HepG2 (cell line): ENCODE results near the gene COPZ1. TPM values are rescaled to one million over a fixed set of nuclear protein-coding genes. Genes with fewer than 3 reads are reported as not detected.

Experiments
- ARHGAP35 ChIP-seq: sonication (generic); formaldehyde crosslinking; IDR thresholded peaks from 2 replicates; pipeline ENCODE4 v1.9.0; 2022; ENCODE audit warnings: mild to moderate bottlenecking, inconsistent platforms, moderate library complexity, missing genetic modification reagents, borderline replicate concordance
- ATAD3A ChIP-seq: sonication (generic); formaldehyde crosslinking; IDR thresholded peaks from 2 replicates; pipeline ENCODE4 v1.4.0; 2020; ENCODE audit warnings: missing genetic modification reagents
- ATF7 ChIP-seq, 2 experiments: fragments of 450-650 bp in 1 of 2; sonication (generic) in 1 of 2; formaldehyde crosslinking in 1 of 2; IDR thresholded peaks; 2 replicates each; pipeline versions ENCODE4 v1.4.0 to v1.6.1; 2016 to 2020; ENCODE audit warnings: antibody characterized with exemption in 1 of 2, mild to moderate bottlenecking in 1 of 2, missing genetic modification reagents in 1 of 2
- EZH2 ChIP-seq: conservative IDR thresholded peaks from 2 replicates; pipeline ENCODE4 v1.6.1; 2012; ENCODE audit warnings: mild to moderate bottlenecking, low read depth, low read length, moderate library complexity
- GABPA ChIP-seq, 2 experiments: IDR thresholded peaks; 2 replicates each; pipeline ENCODE4 v1.6.1; 2011 to 2016; ENCODE audit warnings: low read depth in 2 of 2, low read length in 1 of 2, missing biosample characterization in 1 of 2, missing genetic modification characterization in 1 of 2
- GATAD2A ChIP-seq: IDR thresholded peaks from 2 replicates; pipeline ENCODE4 v1.6.1; 2016
- HMGXB4 ChIP-seq, 2 experiments: sonication (generic) in 1 of 2; formaldehyde crosslinking in 1 of 2; IDR thresholded peaks; 2 replicates each; pipeline versions ENCODE4 v1.4.0 to v1.6.1; 2018 to 2020; ENCODE audit warnings: missing genetic modification reagents in 2 of 2, borderline replicate concordance in 1 of 2, low read depth in 1 of 2, mild to moderate bottlenecking in 1 of 2, missing biosample characterization in 1 of 2
- KAT7 ChIP-seq: IDR thresholded peaks from 2 replicates; pipeline ENCODE4 v1.6.1; 2018; ENCODE audit warnings: borderline replicate concordance, missing compliant biosample characterization
- MED1 ChIP-seq: sonication (generic); formaldehyde crosslinking; IDR thresholded peaks from 2 replicates; pipeline ENCODE4 v1.4.0; 2020; ENCODE audit warnings: missing genetic modification reagents
- MTA1 ChIP-seq: sonication (generic); formaldehyde crosslinking; IDR thresholded peaks from 2 replicates; pipeline ENCODE4 v1.4.0; 2020; ENCODE audit warnings: missing genetic modification reagents, mild to moderate bottlenecking, borderline replicate concordance
- PLRG1 ChIP-seq: fragments of 450-650 bp; conservative IDR thresholded peaks from 2 replicates; pipeline ENCODE4 v1.6.1; 2016
- REPIN1 ChIP-seq: sonication (generic); formaldehyde crosslinking; IDR thresholded peaks from 2 replicates; pipeline ENCODE4 v1.8.0; 2022; ENCODE audit warnings: missing genetic modification reagents, low read depth, mild to moderate bottlenecking, borderline replicate concordance
- SP1 ChIP-seq, 2 experiments: fragments of 450-650 bp in 1 of 2; sonication (generic) in 1 of 2; formaldehyde crosslinking in 1 of 2; IDR thresholded peaks; 2 replicates each; pipeline versions ENCODE4 v1.4.0 to v1.6.1; 2016 to 2020; ENCODE audit warnings: missing genetic modification reagents in 1 of 2
- SRSF1 ChIP-seq: fragments of 200-400 bp; formaldehyde crosslinking; optimal IDR thresholded peaks from 2 replicates; pipeline ENCODE3; 2017; ENCODE audit warnings: mild to moderate bottlenecking, low read depth, low read length, moderate library complexity
- TGIF2 ChIP-seq: IDR thresholded peaks from 2 replicates; pipeline ENCODE4 v1.6.1; 2016; ENCODE audit warnings: control low read depth, missing compliant biosample characterization
- ZBTB39 ChIP-seq: sonication (generic); formaldehyde crosslinking; IDR thresholded peaks from 2 replicates; pipeline ENCODE4 v1.5.0; 2020; ENCODE audit warnings: missing genetic modification reagents
- ZC3H13 ChIP-seq: sonication (generic); formaldehyde crosslinking; IDR thresholded peaks from 2 replicates; pipeline ENCODE4 v1.8.1; 2023; ENCODE audit warnings: mild to moderate bottlenecking, missing genetic modification reagents, moderate library complexity
- ZNF138 ChIP-seq: sonication (generic); formaldehyde crosslinking; IDR thresholded peaks from 2 replicates; pipeline ENCODE4 v1.5.0; 2020; ENCODE audit warnings: mild to moderate bottlenecking, low read depth, missing genetic modification reagents
- ZNF256 ChIP-seq: sonication (generic); formaldehyde crosslinking; conservative IDR thresholded peaks from 2 replicates; pipeline ENCODE4 v1.4.0; 2020; ENCODE audit warnings: missing genetic modification reagents
- ZNF3 ChIP-seq: IDR thresholded peaks from 2 replicates; pipeline ENCODE4 v1.7.0; 2017; ENCODE audit warnings: inconsistent platforms
- ZNF317 ChIP-seq: sonication (generic); formaldehyde crosslinking; IDR thresholded peaks from 2 replicates; pipeline ENCODE4 v1.5.0; 2020; ENCODE audit warnings: mild to moderate bottlenecking, missing genetic modification reagents
- ZNF34 ChIP-seq: sonication (generic); formaldehyde crosslinking; IDR thresholded peaks from 2 replicates; pipeline ENCODE4 v1.4.0; 2020; ENCODE audit warnings: mild to moderate bottlenecking, missing genetic modification reagents, borderline replicate concordance
- ZNF382 ChIP-seq: sonication (generic); formaldehyde crosslinking; IDR thresholded peaks from 2 replicates; pipeline ENCODE4 v1.5.0; 2020; ENCODE audit warnings: missing genetic modification reagents, mild to moderate bottlenecking, borderline replicate concordance
- ZNF570 ChIP-seq: sonication (generic); formaldehyde crosslinking; IDR thresholded peaks from 2 replicates; pipeline ENCODE4 v1.4.0; 2020; ENCODE audit warnings: mild to moderate bottlenecking, missing genetic modification reagents, borderline replicate concordance
- ZNF598 ChIP-seq: sonication (generic); formaldehyde crosslinking; IDR thresholded peaks from 2 replicates; pipeline ENCODE4 v1.5.1; 2020; ENCODE audit warnings: mild to moderate bottlenecking, missing genetic modification reagents, borderline replicate concordance
- ZNF605 ChIP-seq: sonication (generic); formaldehyde crosslinking; IDR thresholded peaks from 2 replicates; pipeline ENCODE4 v1.8.0; 2022; ENCODE audit warnings: mild to moderate bottlenecking, missing genetic modification reagents
- ZNF777 ChIP-seq: sonication (generic); formaldehyde crosslinking; IDR thresholded peaks from 2 replicates; pipeline ENCODE4 v1.4.0; 2020; ENCODE audit warnings: missing genetic modification reagents
- ZSCAN30 ChIP-seq: sonication (generic); formaldehyde crosslinking; IDR thresholded peaks from 2 replicates; pipeline ENCODE4 v1.5.0; 2020; ENCODE audit warnings: mild to moderate bottlenecking, missing genetic modification reagents
- polyA plus RNA-seq, 8 experiments: library from polyadenylated mRNA; depleted of rRNA in 3 of 8; stranded (reverse) in 7 of 8; unstranded in 1 of 8; fragments of >200 nt; fragmentation: Illumina TruSeq in 4 of 8; extraction: Trizol in 4 of 8; gene quantifications; 2 replicates each; pipeline versions ENCODE4 v1.2.1 to v1.2.3, GENCODE V29; 2011 to 2016; ENCODE audit warnings: low read depth in 4 of 8, missing spikeins in 1 of 8, mixed read lengths in 1 of 8; ENCODE audit not compliant: insufficient read depth in 1 of 8
- total RNA-seq, 5 experiments: library from RNA; depleted of rRNA; stranded (reverse); fragments of >200 nt; fragmentation: Illumina TruSeq; extraction: Trizol; gene quantifications; 2 replicates each; pipeline ENCODE4 v1.2.3, GENCODE V29; 2016; ENCODE audit warnings: low read depth in 1 of 5

COPZ1 gene
- total and polyA plus RNA-seq, 2 of the 13 experiments (the other 11 are each of a cell fraction or from before 2014, with no cell fraction given), result 125 to 184 TPM

GRCh38 chr12:54300732-54301427 is 24.1 kb upstream of the COPZ1 start, which contains the start of gene NFE2 (continued):
- no peak for TF ChIP-seq ZNF382
- TF ChIP-seq ZNF3 (CRISPR knock-in tag), result no peak
- TF ChIP-seq SRSF1, result peak; percentile 60
- no peak for TF ChIP-seq ZNF605 (CRISPR knock-in tag)
- TF ChIP-seq TGIF2 (CRISPR knock-in tag), result no peak
- no peak for TF ChIP-seq ARHGAP35
- no peak for TF ChIP-seq ZNF570 (CRISPR knock-in tag)
- no peak for TF ChIP-seq ZNF317
- TF ChIP-seq ZBTB39 (CRISPR knock-in tag), result peak; percentile 69; the same call in 1 of the 2 replicates
- TF ChIP-seq ZNF598 (CRISPR knock-in tag), result no peak
- TF ChIP-seq ZNF256 (CRISPR knock-in tag), result no peak
- no peak for TF ChIP-seq ZNF138 (CRISPR knock-in tag)
- 0 out of 2 replicates have a peak, but pooled peaks have one; percentile 7 for TF ChIP-seq MED1 (CRISPR knock-in tag)
- TF ChIP-seq ZNF34 (CRISPR knock-in tag), result no peak
- TF ChIP-seq REPIN1 (CRISPR knock-in tag), result peak; percentile 78
- TF ChIP-seq GABPA (IDR thresholded peaks at IDR 0.05; ENCODE audit: low read depth, low read length), result no peak
- TF ChIP-seq GABPA (CRISPR knock-in tag; IDR thresholded peaks at IDR 0.05; ENCODE audit: low read depth), result no peak
- TF ChIP-seq EZH2, result no peak
- no peak for TF ChIP-seq ATAD3A (CRISPR knock-in tag)
- TF ChIP-seq ZSCAN30 (CRISPR knock-in tag), result no peak
- TF ChIP-seq ATF7 (IDR thresholded peaks at IDR 0.05), result no peak
- TF ChIP-seq ATF7 (CRISPR knock-in tag; IDR thresholded peaks at IDR 0.05), result peak; percentile 66; the same call in 1 of the 2 replicates
- no peak for TF ChIP-seq KAT7 (CRISPR knock-in tag)
- TF ChIP-seq PLRG1, result no peak
- TF ChIP-seq SP1 (IDR thresholded peaks at IDR 0.05), result no peak
- no peak for TF ChIP-seq SP1 (CRISPR knock-in tag; IDR thresholded peaks at IDR 0.05)
- peak; percentile 68 for TF ChIP-seq GATAD2A (CRISPR knock-in tag)
- TF ChIP-seq ZNF777 (CRISPR knock-in tag), result peak; percentile 17; the same call in 1 of the 2 replicates
- TF ChIP-seq HMGXB4 (CRISPR knock-in tag; IDR thresholded peaks at IDR 0.05; ENCODE audit: borderline replicate concordance in 1 of 2, low read depth in 1 of 2), result peak; percentile 38 to 45; a peak in 1 of 4 replicates
- no peak for TF ChIP-seq ZC3H13 (CRISPR knock-in tag)
- peak; percentile 54; the same call in 1 of the 2 replicates for TF ChIP-seq MTA1 (CRISPR knock-in tag)
